Natural killer cell (primary cell): Measurements from ENCODE around the gene RINL. TPM values are rescaled to one million over a fixed set of nuclear protein-coding genes. Genes with fewer than 3 reads are reported as not detected.
A peak's percentile ranks its signal among the peaks of the same experiment; 100 is the strongest.

Source experiments
- ATAC-seq, 3 donors: fragments of 150-1000 bp in 2 of 3; fragments of 200-7000 bp in 1 of 3; cut with Tn5 transposase; 1 replicate in 1 of 3; 2 replicates in 2 of 3; pipeline ENCODE4 v1.10.0; 2021; ENCODE audit warnings: mild to moderate bottlenecking in 2 of 3, moderate library complexity in 2 of 3
- DNase-seq, 2 donors: peaks; one replicate each; pipeline versions ENCODE4 v3.0.0 to v3.0.0-alpha.2; 2013 to 2021; ENCODE audit warnings: mixed read lengths in 1 of 2
- H3K27ac ChIP-seq: one replicate; pipeline ENCODE4 v1.5.1; 2013; ENCODE audit warnings: mild to moderate bottlenecking, low read length
- H3K27me3 ChIP-seq: one replicate; pipeline ENCODE4 v1.6.1; 2013; ENCODE audit warnings: low read length; ENCODE audit not compliant: control insufficient read depth, insufficient read depth
- H3K36me3 ChIP-seq: one replicate; pipeline ENCODE4 v1.6.1; 2013; ENCODE audit warnings: low read length; ENCODE audit not compliant: control insufficient read depth, insufficient read depth
- H3K4me1 ChIP-seq: one replicate; pipeline ENCODE4 v1.6.1; 2013; ENCODE audit warnings: low read length; ENCODE audit not compliant: control insufficient read depth, insufficient read depth
- H3K4me3 ChIP-seq: one replicate; pipeline ENCODE4 v1.5.1; 2013; ENCODE audit warnings: low read length
- H3K9me3 ChIP-seq: one replicate; pipeline ENCODE4 v1.6.1; 2013; ENCODE audit warnings: low read length; ENCODE audit not compliant: control insufficient read depth, insufficient read depth
- H3K27ac Mint-ChIP-seq, 2 donors: one replicate each; pipeline ENCODE4 v1.8.0; 2022; ENCODE audit warnings: mild to moderate bottlenecking in 2 of 2, mixed read lengths in 2 of 2, moderate library complexity in 1 of 2
- H3K27me3 Mint-ChIP-seq, 2 donors: one replicate each; pipeline ENCODE4 v1.8.0; 2022; ENCODE audit warnings: low read depth in 2 of 2, mixed read lengths in 2 of 2
- H3K36me3 Mint-ChIP-seq: one replicate; pipeline ENCODE4 v1.8.0; 2022; ENCODE audit warnings: mixed read lengths
- H3K4me1 Mint-ChIP-seq, 2 donors: one replicate each; pipeline ENCODE4 v1.8.0; 2022; ENCODE audit warnings: mixed read lengths in 2 of 2
- H3K4me3 Mint-ChIP-seq: one replicate; pipeline ENCODE4 v1.8.0; 2022; ENCODE audit warnings: mild to moderate bottlenecking, moderate library complexity, mixed read lengths
- H3K9me3 Mint-ChIP-seq, 2 donors: one replicate each; pipeline ENCODE4 v1.8.0; 2022; ENCODE audit warnings: mixed read lengths in 2 of 2
- WGBS: methylation state at CpG from one replicate; pipeline ENCODE4 v1.1.7; 2013; ENCODE audit warnings: missing lambda C conversion rate; ENCODE audit not compliant: insufficient coverage; 5-methylcytosine and 5-hydroxymethylcytosine counted together
- intact Hi-C: fragments of 100-400 bp; cut with micrococcal nuclease; formaldehyde crosslinking; loops from one replicate; pipeline ENCODE4 v1.14.2; 2022
- total RNA-seq, 4 donors: library from RNA; stranded (reverse); fragments of 120-200 nt in 1 of 4; gene quantifications; one replicate each; pipeline versions ENCODE4 v1.2.3 to v1.2.4, GENCODE V29; 2013 to 2022
- TF ChIP-seq, protein P1 (sequence below): fragments of 200-600 bp; IDR thresholded peaks from one replicate; pipeline ENCODE4 v1.8.0; 2022; ENCODE audit warnings: antibody characterized with exemption

The RINL gene
- total RNA-seq, 3 donors from 2014 or later (not counting 1 experiment from before 2014, with no cell fraction given), result 59.7 to 65.6 (median 59.7) TPM

DNA sequence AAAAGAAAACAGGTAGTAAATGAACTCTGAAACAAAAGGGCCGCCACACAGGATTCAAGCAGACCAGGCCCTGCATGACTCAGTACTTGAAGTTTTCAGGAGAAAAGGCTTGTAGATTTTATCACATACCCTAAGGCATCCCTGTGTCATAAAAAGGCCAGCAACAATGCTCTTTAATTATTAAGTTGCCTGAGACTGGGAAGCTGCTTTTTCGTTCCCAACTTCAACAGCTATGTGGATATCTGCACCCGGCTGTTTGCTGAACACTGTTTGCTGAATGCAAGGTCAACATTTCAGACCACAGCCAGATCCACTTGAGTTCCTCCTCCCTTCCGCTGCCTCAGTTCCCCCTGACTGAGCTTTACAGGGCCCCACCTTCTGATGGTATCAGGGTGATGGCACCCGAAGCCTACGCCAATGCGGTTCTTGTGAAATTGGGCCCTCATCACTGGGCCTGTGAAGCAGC lies 40.4 kb downstream of the RINL start:
- Mint-ChIP-seq H3K27me3 (no peaks in the 10 kb centered on the region), H3K4me3 (no peak overlapping the region), H3K36me3 (peaks cover 12% of the 10 kb centered on the region), H3K9me3 (no peaks in the 10 kb centered on the region), H3K4me1 (peaks cover 11 to 33% of the 10 kb centered on the region in 2 donors), H3K27ac (peak overlapping the region in 1 of 2 donors; percentile 64)
- TF ChIP-seq, protein P1, sequence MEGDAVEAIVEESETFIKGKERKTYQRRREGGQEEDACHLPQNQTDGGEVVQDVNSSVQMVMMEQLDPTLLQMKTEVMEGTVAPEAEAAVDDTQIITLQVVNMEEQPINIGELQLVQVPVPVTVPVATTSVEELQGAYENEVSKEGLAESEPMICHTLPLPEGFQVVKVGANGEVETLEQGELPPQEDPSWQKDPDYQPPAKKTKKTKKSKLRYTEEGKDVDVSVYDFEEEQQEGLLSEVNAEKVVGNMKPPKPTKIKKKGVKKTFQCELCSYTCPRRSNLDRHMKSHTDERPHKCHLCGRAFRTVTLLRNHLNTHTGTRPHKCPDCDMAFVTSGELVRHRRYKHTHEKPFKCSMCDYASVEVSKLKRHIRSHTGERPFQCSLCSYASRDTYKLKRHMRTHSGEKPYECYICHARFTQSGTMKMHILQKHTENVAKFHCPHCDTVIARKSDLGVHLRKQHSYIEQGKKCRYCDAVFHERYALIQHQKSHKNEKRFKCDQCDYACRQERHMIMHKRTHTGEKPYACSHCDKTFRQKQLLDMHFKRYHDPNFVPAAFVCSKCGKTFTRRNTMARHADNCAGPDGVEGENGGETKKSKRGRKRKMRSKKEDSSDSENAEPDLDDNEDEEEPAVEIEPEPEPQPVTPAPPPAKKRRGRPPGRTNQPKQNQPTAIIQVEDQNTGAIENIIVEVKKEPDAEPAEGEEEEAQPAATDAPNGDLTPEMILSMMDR, result no peak
- Histone ChIP-seq H3K9me3 (no peaks in the 10 kb centered on the region), H3K27ac (no peak overlapping the region), H3K4me1 (peaks cover 19% of the 10 kb centered on the region), H3K36me3 (peaks cover 73% of the 10 kb centered on the region), H3K4me3 (no peak overlapping the region), H3K27me3 (no peaks in the 10 kb centered on the region)
- ATAC-seq (no peak), DNase-seq (no peak)
- intact Hi-C loops, result no loop called here
- 96% methylated on average over 7 of the region's 7 CpGs for WGBS

DNA sequence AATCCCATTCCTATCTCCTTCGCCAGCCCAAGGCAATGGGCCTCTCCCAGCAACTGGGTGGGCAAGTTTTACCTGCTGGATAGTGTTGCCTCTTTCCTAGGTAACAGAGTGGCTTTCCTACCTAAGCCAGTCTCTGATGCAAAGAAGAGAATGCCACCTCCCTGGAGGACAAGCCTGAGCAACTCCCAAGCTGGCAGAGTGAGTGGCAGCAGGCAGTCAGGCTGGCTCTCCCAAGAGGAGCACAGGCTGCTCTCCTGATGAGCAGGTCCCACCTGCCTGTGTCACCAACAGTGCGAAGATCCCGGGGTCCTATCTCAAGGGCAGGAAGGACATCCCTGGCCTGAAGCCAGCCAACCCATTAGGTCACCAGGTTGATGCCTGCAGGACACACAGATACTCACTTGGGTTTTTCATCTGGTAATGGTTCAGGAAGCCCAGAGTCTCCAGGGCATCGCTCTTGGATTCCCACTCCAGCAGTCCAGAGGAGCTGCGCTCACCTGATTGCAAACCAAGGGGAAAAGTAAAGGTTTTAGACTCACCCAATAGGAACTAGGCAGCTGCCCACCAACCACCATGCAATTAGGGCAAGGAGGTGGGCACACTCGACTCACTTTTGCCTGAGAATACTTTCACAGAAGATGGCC lies 41.0 kb downstream of the RINL start:
- WGBS, result 93% methylated on average over 6 of the region's 6 CpGs
- DNase-seq (peak in 1 of 2 donors; percentile 12), ATAC-seq (no peak)
- H3K36me3 ChIP-seq, result peaks cover 67% of the 10 kb centered on the region
- Mint-ChIP-seq H3K9me3 (no peaks in the 10 kb centered on the region), H3K27ac (peak overlapping the region; percentile 29 to 64), H3K4me1 (peaks cover 7 to 30% of the 10 kb centered on the region in 2 donors), H3K27me3 (no peaks in the 10 kb centered on the region), H3K36me3 (peaks cover 6% of the 10 kb centered on the region), H3K4me3 (no peak overlapping the region)
- H3K27ac ChIP-seq, result no peak overlapping the region
- no peaks in the 10 kb centered on the region for H3K9me3 ChIP-seq
- peaks cover 18% of the 10 kb centered on the region for H3K4me1 ChIP-seq
- H3K27me3 ChIP-seq, result no peaks in the 10 kb centered on the region
- H3K4me3 ChIP-seq, result no peak overlapping the region
- TF ChIP-seq, protein P1, result no peak
- intact Hi-C loops, result no loop called here

GRCh38 chr19:38836159-38836982 lies 41.7 kb downstream of the RINL start:
- Mint-ChIP-seq H3K4me3 (no peak overlapping the region), H3K4me1 (peaks cover 7 to 28% of the 10 kb centered on the region in 2 donors), H3K27ac (peak overlapping the region; percentile 29 to 64), H3K9me3 (no peaks in the 10 kb centered on the region), H3K36me3 (no peaks in the 10 kb centered on the region), H3K27me3 (no peaks in the 10 kb centered on the region)
- TF ChIP-seq, protein P1, result no peak
- H3K4me3 ChIP-seq, result no peak overlapping the region
- peaks cover 11% of the 10 kb centered on the region for H3K4me1 ChIP-seq
- no peak overlapping the region for H3K27ac ChIP-seq
- peaks cover 59% of the 10 kb centered on the region for H3K36me3 ChIP-seq
- H3K9me3 ChIP-seq, result no peaks in the 10 kb centered on the region
- DNase-seq, result no peak
- WGBS, result 92% methylated on average over 7 of the region's 8 CpGs
- ATAC-seq, result no peak
- intact Hi-C loops, result no loop called here
- H3K27me3 ChIP-seq, result no peaks in the 10 kb centered on the region
